BLaER1 treated with 17β-estradiol and CSF1 and Interleukin-3, amounts not matched to agents 10 nM and 100 nM (cell line): ENCODE results near the gene NPLOC4.
"Not testable (repeated sequence)": the region's sequence is repeated elsewhere in the genome, so short reads cannot be mapped to it uniquely, and the experiment has no call there.

ENCODE experiments used
- H3K27ac ChIP-seq, 11 experiments: shearing (Covaris generic); formaldehyde crosslinking; 2 replicates each; pipeline ENCODE4 v1.8.1; 2022
- H3K27me3 ChIP-seq, 11 experiments: shearing (Covaris generic); formaldehyde crosslinking; 2 replicates each; pipeline ENCODE4 v1.8.1; 2022
- H3K36me3 ChIP-seq, 11 experiments: shearing (Covaris generic); formaldehyde crosslinking; 2 replicates each; pipeline ENCODE4 v1.8.1; 2022
- H3K4me1 ChIP-seq, 10 experiments: shearing (Covaris generic); formaldehyde crosslinking; 2 replicates each; pipeline ENCODE4 v1.8.1; 2022
- H3K4me2 ChIP-seq, 11 experiments: shearing (Covaris generic); formaldehyde crosslinking; 2 replicates each; pipeline ENCODE4 v1.8.1; 2022
- H3K4me3 ChIP-seq, 10 experiments: shearing (Covaris generic); formaldehyde crosslinking; 2 replicates each; pipeline ENCODE4 v1.8.1; 2022
- H3K9ac ChIP-seq, 11 experiments: shearing (Covaris generic); formaldehyde crosslinking; 2 replicates each; pipeline ENCODE4 v1.8.1; 2022
- H3K9me3 ChIP-seq, 11 experiments: shearing (Covaris generic); formaldehyde crosslinking; replicated peaks in 1 of 11; 2 replicates each; pipeline ENCODE4 v1.8.1; 2022
- H4K20me1 ChIP-seq, 11 experiments: shearing (Covaris generic); formaldehyde crosslinking; 2 replicates each; pipeline ENCODE4 v1.8.1; 2022
- Cebpa-rat ChIP-seq, 11 experiments: shearing (Covaris generic); IDR thresholded peaks; 2 replicates each; pipeline ENCODE4 v1.8.1; 2022

NPLOC4 gene

GRCh38 chr17:81635431-81635830, 1.5 kb downstream of the NPLOC4 start:
- peak overlapping the region; percentile 87 to 99 (median 96); a peak in 20 of 22 replicates for H3K9ac ChIP-seq
- peak overlapping the region; percentile 73 to 100 (median 88); a peak in 19 of 20 replicates for H3K4me3 ChIP-seq

DNA sequence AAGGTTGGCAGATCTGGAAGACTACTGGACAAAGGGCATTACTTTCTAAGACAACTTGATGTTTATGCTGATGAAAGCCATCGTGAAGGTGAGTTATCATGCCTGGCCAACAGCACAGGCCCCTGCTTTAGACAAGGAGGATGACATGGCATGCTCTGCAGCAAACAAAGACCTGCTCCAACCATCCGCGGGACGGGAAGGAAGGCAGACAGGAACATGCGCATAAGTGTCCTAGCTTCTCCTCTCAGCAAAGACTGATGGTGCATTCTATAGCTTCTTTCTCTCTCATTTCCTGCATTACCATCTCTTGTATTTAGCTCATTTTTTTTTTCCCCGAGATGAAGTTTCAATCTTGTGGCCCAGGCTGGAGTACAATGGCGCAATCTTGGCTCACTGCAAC, 5.4 kb downstream of the NPLOC4 start:
- Histone ChIP-seq H3K27ac (no peak overlapping the region), H3K9ac (no peak overlapping the region; a peak in 1 of 22 replicates), H3K4me2 (no peak overlapping the region), H3K27me3 (no peaks in the 10 kb centered on the region), H3K4me3 (no peak overlapping the region), H3K9me3 (peaks cover 0 to 5% (median 0%) of the 10 kb centered on the region in 11 experiments; a peak in 3 of 22 replicates), H4K20me1 (peaks cover 64 to 99% (median 86%) of the 10 kb centered on the region in 11 experiments), H3K36me3 (peaks cover 45 to 89% (median 74%) of the 10 kb centered on the region in 11 experiments), H3K4me1 (peaks cover 20 to 36% (median 27%) of the 10 kb centered on the region in 10 experiments)
- no peak for TF ChIP-seq Cebpa-rat (IDR thresholded peaks at IDR 0.05)

More at GRCh38 chr17:81635431-81635830, 1.5 kb downstream of the NPLOC4 start:
- no peaks in the 10 kb centered on the region for H3K9me3 ChIP-seq
- H3K27me3 ChIP-seq, result no peaks in the 10 kb centered on the region
- peaks cover 59 to 64% (median 62%) of the 10 kb centered on the region in 11 experiments; a peak in 21 of 22 replicates for H4K20me1 ChIP-seq
- peak overlapping the region in 4 of 11 experiments; percentile 84 to 95 (median 94); a peak in 7 of 22 replicates for H3K27ac ChIP-seq
- no peak for TF ChIP-seq Cebpa-rat (IDR thresholded peaks at IDR 0.05)
- peaks cover 6 to 50% (median 35%) of the 10 kb centered on the region in 11 experiments for H3K36me3 ChIP-seq
- peaks cover 26 to 54% (median 34%) of the 10 kb centered on the region in 10 experiments for H3K4me1 ChIP-seq
- H3K4me2 ChIP-seq, result peak overlapping the region; percentile 85 to 98 (median 94)

GRCh38 chr17:81630274-81630673, 6.6 kb downstream of the NPLOC4 start:
- Histone ChIP-seq H4K20me1 (peaks cover 52 to 99% (median 86%) of the 10 kb centered on the region in 11 experiments), H3K27ac (no peak overlapping the region), H3K4me3 (no peak overlapping the region), H3K4me1 (peaks cover 11 to 29% (median 17%) of the 10 kb centered on the region in 10 experiments), H3K9me3 (peaks cover 0 to 16% (median 0%) of the 10 kb centered on the region in 11 experiments; a peak in 6 of 22 replicates), H3K27me3 (no peaks in the 10 kb centered on the region), H3K36me3 (peaks cover 57 to 100% (median 86%) of the 10 kb centered on the region in 11 experiments), H3K9ac (no peak overlapping the region), H3K4me2 (no peak overlapping the region)
- no peak for TF ChIP-seq Cebpa-rat (IDR thresholded peaks at IDR 0.05)

GRCh38 chr17:81621494-81622130, 15.3 kb downstream of the NPLOC4 start:
- no peaks in the 10 kb centered on the region for H3K27me3 ChIP-seq
- peaks cover 0 to 11% (median 0%) of the 10 kb centered on the region in 10 experiments; a peak in 3 of 20 replicates for H3K4me1 ChIP-seq
- TF ChIP-seq Cebpa-rat (IDR thresholded peaks at IDR 0.05), result no peak
- peaks cover 80 to 97% (median 86%) of the 10 kb centered on the region in 11 experiments for H3K36me3 ChIP-seq
- H3K9me3 ChIP-seq, result peaks cover 0 to 22% (median 0%) of the 10 kb centered on the region in 11 experiments; a peak in 9 of 22 replicates
- 0 out of 22 replicates have a peak overlapping the region, but pooled peaks of 1 of the 11 experiments have one; percentile 20 for H3K9ac ChIP-seq
- H4K20me1 ChIP-seq, result peaks cover 17 to 83% (median 75%) of the 10 kb centered on the region in 11 experiments; a peak in 21 of 22 replicates
- H3K27ac ChIP-seq, result no peak overlapping the region
- no peak overlapping the region for H3K4me2 ChIP-seq
- no peak overlapping the region for H3K4me3 ChIP-seq

- H3K36me3 ChIP-seq, result peaks cover 72 to 97% (median 85%) of the 10 kb centered on the region in 11 experiments
- H3K9ac ChIP-seq, H3K27me3 ChIP-seq, H3K4me3 ChIP-seq, H3K9me3 ChIP-seq, H3K4me2 ChIP-seq, H3K27ac ChIP-seq: not testable (repeated sequence)
- H3K4me1 ChIP-seq, result peaks cover 7 to 35% (median 29%) of the 10 kb centered on the region in 10 experiments; a peak in 18 of 20 replicates
- H4K20me1 ChIP-seq, result peaks cover 46 to 85% (median 78%) of the 10 kb centered on the region in 11 experiments
Measured at GRCh38 chr17:81618307-81618706, 18.6 kb downstream of the NPLOC4 start.

GRCh38 chr17:81616877-81617276, 20.0 kb downstream of the NPLOC4 start:
- Histone ChIP-seq H3K9ac (no peak overlapping the region), H3K4me3 (no peak overlapping the region), H3K27ac (no peak overlapping the region), H3K4me1 (peaks cover 7 to 36% (median 29%) of the 10 kb centered on the region in 10 experiments; a peak in 18 of 20 replicates), H4K20me1 (peaks cover 55 to 85% (median 81%) of the 10 kb centered on the region in 11 experiments), H3K36me3 (peaks cover 72 to 97% (median 85%) of the 10 kb centered on the region in 11 experiments), H3K27me3 (no peaks in the 10 kb centered on the region), H3K4me2 (no peak overlapping the region; a peak in 1 of 22 replicates), H3K9me3 (peaks cover 0 to 7% (median 0%) of the 10 kb centered on the region in 11 experiments; a peak in 5 of 22 replicates)
- no peak for TF ChIP-seq Cebpa-rat (IDR thresholded peaks at IDR 0.05)

DNA sequence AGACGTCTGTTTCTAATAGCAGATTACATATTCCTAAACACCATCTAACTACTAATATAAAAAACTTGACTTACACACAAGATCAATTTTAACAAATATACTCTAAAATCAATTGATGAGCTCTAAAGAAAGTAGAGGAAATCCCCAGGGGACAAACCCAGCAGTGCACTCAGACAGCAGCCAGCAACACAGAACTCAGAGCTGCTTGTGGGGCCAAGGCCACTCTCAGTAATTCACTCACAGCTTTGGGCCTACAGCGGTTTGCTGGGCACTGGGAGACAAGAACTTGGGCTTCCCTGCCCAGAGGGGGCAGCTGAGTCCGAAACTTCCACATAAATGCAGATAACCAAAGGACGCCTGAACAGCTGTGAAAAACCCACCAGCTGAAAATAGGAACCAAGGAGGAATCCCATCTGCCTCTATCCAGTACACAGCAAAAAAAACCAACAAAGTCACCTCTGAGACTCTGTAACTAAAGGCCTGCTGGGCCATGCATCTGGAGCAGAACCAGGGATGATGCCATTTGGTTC, 21.4 kb downstream of the NPLOC4 start:
- peaks cover 58 to 84% (median 81%) of the 10 kb centered on the region in 11 experiments for H4K20me1 ChIP-seq
- H3K9ac ChIP-seq, result peak overlapping the region in 8 of 11 experiments; percentile 10 to 66 (median 44); a peak in 13 of 22 replicates
- H3K4me2 ChIP-seq, result peak overlapping the region in 8 of 11 experiments; percentile 49 to 79 (median 70); a peak in 16 of 22 replicates
- H3K27me3 ChIP-seq, result no peaks in the 10 kb centered on the region
- no peak overlapping the region for H3K4me3 ChIP-seq
- no peak for TF ChIP-seq Cebpa-rat (IDR thresholded peaks at IDR 0.05)
- H3K36me3 ChIP-seq, result peaks cover 68 to 94% (median 82%) of the 10 kb centered on the region in 11 experiments
- peaks cover 7 to 36% (median 29%) of the 10 kb centered on the region in 10 experiments; a peak in 18 of 20 replicates for H3K4me1 ChIP-seq
- peaks cover 0 to 7% (median 0%) of the 10 kb centered on the region in 11 experiments; a peak in 5 of 22 replicates for H3K9me3 ChIP-seq
- peak overlapping the region in 2 of 11 experiments; percentile 15 to 62; a peak in 3 of 22 replicates for H3K27ac ChIP-seq

DNA sequence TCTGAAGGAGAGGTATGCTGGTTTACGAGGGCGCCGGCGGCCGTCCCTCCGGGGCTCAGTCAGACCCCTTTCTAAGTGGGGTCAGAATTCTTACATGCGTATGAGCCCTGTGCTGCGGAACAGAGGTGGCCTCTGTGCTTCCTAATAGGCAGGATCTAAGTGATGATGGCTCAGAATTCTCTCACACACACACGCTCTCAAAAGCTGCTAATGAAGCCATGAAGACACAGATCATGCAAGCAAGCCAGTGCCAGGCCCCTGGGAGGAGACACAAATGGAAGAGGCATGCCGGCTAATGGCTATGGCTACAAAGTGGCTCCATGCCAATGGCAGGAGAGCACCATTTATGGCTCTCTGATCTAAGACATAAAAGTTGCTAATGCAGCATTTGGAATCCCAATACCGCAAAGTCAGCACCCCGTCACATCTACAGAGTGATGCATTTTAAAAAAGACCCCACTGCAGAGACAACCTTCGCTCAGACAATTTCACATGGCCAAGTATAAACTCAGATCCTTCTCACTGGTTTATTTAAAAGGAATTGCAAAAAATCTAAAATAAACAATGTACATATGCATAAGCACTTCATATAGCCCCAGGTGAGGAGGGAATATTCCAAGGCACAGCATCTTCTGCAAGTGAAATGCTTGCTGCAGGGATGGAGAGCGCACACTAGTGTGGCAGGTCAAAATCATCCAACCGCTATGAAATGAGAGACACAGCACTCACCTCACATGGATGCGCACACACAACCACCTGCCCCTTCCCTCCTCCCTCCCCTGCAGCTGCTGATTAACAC, 24.5 kb downstream of the NPLOC4 start:
- H3K36me3 ChIP-seq, result peaks cover 83 to 100% (median 94%) of the 10 kb centered on the region in 11 experiments
- H3K9me3 ChIP-seq, result peaks cover 0 to 6% (median 0%) of the 10 kb centered on the region in 11 experiments; a peak in 3 of 22 replicates

More for the DNA sequence above, 24.5 kb downstream of the NPLOC4 start:
- Histone ChIP-seq H3K27ac (no peak overlapping the region), H3K4me2 (no peak overlapping the region), H4K20me1 (peaks cover 82 to 100% (median 97%) of the 10 kb centered on the region in 11 experiments), H3K4me3 (no peak overlapping the region), H3K27me3 (no peaks in the 10 kb centered on the region), H3K9ac (no peak overlapping the region), H3K4me1 (peaks cover 7 to 36% (median 29%) of the 10 kb centered on the region in 10 experiments; a peak in 18 of 20 replicates)
- no peak for TF ChIP-seq Cebpa-rat (IDR thresholded peaks at IDR 0.05)
